Activated CD4-positive, CD25-positive, alpha-beta regulatory T cell (primary cell): ENCODE measurements around the gene GRIN2C.

ENCODE experiments used
- DNase-seq, 4 experiments: peaks; one replicate each; lab custom pipeline; 2025; lab: John Stamatoyannopoulos, UW

The GRIN2C gene

GRCh38 chr17:74848656-74849399 lies 10.9 kb downstream of the GRIN2C start:
- DNase-seq = no peak

DNA sequence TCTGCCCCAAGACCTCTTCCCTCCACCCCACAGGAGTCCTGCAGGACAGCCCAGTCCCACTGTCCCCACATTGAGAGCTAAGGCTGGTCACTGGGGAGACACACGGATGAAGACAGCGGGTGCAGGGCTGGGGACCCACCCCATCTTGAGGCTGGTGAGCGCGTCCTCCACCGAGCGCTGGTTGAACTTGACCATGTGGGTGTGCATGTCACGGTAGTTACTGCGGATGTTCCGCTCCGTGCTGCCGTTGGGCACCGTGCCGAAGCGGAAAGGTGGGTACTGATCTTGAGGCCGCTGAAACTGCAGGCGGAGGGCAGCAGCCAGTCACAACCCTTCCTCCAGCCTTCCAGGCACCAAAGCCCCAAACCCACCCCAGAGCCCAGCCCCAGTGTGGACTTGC lies 13.1 kb downstream of the GRIN2C start:
- no peak for DNase-seq

DNA sequence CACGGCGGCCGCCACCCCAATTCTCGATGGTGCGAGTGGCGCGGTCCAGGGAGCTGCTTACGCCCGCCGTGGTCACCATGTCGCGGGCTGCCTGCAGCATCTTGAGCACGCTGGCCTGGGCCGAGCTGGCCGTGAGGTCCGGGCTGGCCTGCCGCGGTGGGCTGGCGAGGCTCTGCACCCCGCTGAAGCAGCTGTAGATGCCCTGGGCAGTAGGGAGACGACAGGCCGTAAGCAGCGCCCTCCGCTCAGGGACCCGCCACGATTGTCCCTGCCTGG lies 16.4 kb downstream of the GRIN2C start:
- DNase-seq = no peak

DNA sequence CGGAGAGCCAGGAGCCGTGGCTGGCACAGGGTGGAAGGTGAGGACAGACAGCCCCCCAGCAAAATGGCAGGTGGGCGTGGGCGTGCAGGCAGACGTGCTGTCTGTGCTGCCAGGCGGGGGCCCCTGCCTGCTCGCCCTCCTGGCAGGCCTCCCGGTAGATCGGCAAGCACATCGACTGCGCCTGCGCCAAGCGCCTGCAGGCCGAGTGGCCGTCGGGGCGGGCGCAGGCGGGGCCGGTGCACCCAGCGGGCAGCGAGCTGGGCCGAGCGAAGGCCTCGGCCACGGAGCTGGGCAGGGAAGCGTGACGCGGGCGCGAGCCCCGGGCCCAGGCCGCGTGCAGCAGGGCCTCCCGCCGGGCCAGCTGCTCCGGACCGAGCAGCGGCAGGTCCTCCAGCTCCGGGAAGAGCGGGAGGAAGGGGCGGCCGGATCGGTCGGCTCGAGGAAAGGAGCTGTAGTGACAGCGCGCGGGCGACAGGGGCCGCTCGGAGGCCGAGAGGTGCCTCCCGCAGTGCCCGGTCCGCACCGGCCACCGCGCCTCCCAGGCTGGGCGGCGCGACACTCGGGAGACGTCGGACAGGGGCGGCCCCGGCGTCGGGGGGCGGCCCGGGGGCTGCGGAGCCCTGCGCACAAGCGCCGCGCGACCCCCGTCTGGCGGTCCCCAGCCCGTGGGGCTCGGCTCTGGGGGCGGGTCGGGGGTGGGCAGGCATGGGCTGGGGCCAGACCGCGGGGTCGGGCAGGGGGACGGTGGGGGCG lies 16.9 kb downstream of the GRIN2C start:
- no peak for DNase-seq

DNA sequence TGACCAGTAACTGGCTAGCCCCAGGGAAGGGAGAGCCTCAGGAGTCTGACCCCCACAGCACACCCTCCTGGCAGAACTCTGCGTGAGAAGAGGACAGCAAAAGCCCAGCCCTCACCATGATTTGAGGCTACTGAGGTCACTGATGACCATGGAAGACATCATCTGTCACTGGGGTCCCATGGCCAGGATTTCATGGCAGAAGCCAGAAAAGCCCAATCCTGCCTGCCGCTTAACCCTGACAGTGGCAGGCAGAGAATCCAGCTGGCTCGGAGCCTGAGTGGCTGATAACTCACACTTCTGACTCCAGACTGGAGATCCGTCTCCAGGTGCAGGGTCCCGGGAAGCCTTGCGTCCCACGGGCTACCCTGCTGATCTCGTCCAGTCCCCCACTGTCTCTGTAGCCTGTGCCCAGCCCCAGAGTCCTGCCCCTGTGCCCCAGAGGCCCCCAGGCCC lies 17.5 kb downstream of the GRIN2C start:
- no peak for DNase-seq

DNA sequence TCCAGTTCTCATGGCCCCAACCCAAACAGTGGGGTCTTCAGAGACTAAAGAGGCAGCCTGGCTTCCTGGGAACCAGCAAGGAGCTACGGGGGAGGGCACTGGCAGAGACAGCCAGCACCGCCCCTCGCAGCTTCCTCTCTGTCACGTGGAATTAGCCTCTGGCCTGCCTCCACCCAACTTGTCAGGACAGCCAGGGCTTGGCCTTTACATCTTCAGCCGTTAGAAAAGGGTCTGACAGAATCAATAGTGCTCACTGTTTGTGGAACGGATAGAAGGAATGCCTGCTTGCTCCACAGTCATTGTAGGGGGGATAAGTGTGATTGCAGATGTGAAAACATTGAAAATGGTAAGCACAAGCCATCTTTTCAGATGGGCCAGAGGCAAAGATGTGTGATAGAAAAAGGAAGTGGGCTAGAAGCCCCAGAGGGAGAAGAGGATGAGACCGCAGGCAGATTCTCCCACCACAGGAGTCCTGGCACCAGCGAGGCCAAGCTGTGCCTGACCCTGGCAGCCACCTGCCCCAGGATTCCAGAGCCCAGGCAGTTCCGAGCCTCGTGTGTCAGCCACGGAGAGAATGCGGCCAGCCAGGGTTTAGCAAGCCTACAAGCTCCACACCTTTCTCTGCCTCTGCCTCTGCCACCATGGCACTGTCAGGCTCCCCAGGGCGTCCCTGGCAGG lies 18.6 kb downstream of the GRIN2C start:
- DNase-seq = no peak

DNA sequence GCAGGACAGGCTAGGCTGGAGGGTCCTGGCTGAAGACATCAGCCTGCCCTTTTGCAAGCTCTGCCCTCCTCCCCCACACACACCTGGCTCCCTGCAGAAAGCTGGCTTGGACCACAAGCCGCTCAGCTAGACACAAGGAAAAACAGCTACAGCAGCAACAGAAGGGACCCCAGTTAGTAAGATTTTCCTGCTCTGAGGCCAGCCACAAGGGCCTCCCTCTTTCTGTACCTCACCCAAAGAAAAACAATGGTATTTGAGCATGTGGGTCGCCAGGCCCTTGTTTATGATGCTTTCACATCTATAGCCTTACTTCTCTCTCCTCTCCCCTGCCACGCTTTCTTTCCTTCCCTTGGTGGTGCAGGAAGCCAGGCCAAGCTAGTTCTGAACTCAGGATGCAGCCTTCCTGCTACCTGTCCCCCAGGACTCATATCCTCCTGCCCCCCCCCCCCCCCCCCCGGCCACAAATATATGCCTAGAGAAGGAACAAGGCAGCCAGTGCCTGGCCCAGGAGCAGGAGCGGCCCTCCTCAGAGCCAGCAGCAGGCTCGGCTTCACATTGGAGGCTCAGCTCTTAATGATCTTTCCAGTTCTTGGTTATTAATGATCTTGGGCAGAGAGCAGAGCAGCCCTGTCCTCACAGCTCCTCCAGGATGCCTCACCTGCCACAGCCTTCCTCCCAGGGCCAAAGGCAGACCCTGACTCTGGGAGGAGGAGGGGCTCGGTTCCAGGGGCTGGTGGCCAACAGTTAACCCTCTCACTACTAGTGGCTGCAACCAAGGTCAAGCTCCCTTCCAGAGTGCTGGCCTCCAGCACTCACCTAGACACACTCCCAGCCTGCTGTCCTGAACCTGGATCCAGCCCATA lies 19.5 kb downstream of the GRIN2C start:
- DNase-seq = no peak

DNA sequence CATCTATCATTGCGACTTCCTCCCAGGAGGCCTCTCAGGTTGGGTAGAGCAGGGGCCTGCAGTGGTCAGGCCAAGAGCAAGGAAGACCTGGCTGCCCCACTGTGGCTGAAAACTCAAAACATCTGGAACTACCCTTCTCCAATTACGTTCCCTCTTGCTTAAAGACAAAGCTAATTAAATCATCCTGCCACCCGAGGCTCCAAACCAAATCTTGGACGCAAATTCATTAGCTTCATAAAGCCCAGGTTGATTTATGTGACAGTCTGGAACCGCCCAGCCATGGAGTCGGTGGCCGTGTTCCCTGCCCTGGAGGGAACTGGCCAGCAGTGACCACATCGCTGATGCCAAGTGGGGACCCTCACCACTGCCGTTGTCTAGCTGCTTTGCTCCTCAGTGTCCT lies 21.4 kb downstream of the GRIN2C start:
- DNase-seq = no peak

- DNase-seq = no peak
Observed at GRCh38 chr17:74836691-74837467, 22.8 kb downstream of the GRIN2C start.

GRCh38 chr17:74836191-74836590 lies 23.5 kb downstream of the GRIN2C start:
- DNase-seq = no peak

DNA sequence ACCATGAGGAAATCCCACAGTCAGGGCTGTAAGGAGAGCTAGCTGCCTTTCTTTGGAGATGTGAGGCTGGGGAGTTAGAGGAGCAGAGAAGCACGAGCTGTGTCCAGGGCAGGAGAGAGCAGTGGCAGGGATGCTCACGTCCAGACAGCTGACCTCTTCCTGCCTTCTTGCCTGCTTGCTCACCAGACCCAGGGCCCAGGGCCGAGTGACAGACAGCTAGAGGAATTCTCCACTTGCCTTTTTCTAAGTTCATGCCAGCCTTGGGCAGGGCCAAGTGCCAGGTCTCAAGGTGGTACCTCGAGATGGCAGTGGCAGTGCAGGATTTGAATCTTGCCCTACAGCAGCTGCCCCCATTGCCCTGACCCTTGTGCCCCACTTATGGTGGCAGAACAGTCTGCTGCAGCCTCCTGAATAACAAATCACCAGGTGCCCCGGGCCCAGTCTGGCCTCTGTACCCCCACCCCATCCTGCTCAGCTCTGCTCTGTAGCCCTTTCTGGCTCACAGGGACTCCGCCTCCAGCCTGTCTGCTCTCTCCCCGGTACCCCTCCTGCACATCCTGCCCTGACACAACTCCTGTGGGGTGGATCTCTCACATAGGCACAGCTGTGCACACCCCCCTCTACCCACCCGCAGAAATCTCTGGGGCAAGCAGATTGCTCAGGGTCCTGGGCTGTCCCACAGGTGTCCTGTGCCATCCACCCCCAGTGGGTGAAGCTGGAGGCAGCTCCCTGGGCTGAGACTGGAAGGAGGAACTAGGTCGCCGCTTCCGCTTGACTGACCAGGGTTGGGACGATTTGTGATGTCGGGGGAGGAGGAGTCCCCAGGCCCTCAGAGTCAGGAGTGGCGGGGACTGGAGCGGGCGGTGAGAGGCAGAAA lies 25.9 kb downstream of the GRIN2C start:
- DNase-seq = no peak

DNA sequence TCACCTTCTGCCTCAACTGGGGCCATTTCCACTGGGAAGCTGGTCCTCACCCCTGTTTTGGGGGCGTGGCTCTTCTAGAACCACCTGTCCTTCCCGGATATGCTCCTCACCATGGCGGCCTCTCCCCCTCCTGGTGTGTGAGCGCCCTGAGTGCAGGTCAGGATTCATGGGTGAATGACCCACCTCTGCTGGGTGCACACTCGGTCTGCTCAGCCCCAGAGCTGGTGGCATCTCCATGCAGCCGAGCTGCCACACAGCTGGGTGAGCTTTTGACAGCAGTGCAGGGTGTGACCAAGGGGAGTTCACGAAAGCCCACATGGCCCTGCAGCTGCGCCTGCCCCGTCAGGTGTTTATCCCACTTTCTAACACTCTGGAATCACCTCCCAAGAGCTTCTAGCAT lies 27.3 kb downstream of the GRIN2C start:
- DNase-seq = no peak

DNA sequence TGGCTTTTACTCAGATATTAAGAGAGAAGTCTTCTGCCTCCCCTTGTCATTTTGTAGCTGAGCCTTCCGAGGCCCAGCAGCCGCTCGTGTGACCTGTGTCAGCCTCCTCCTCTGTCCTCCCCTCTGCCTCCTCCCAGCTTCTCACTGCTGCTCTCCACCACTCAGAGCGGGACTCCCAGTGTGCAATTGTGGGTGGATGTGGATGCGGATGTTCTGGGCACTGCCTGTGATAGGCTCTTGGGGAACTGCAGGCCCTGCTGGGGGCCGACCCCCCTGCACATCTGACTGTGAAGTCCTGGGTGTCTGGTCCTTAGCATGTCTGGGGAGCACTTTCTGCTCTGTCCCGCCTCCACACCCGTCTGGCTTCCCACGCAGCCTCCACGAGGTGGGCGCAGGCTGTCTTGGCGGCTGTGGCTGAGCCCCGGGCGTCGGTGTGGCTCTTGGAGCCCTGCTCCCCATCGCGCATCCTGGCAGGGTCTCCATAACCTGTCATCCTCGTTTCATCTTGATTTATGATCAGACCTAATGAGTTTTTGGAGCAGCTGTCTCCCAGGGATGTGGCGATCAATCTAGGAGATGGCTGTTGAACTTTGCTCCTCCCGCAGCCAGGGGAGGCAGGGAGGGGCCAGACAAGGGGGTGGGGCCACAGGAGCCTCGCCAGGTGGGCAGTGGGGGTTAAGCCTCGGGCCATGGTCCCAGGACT lies 28.1 kb downstream of the GRIN2C start:
- DNase-seq = no peak

GRCh38 chr17:74830861-74831260 lies 28.8 kb downstream of the GRIN2C start:
- no peak for DNase-seq

- no peak for DNase-seq
Observed at GRCh38 chr17:74827800-74828199, 31.9 kb downstream of the GRIN2C start.

DNA sequence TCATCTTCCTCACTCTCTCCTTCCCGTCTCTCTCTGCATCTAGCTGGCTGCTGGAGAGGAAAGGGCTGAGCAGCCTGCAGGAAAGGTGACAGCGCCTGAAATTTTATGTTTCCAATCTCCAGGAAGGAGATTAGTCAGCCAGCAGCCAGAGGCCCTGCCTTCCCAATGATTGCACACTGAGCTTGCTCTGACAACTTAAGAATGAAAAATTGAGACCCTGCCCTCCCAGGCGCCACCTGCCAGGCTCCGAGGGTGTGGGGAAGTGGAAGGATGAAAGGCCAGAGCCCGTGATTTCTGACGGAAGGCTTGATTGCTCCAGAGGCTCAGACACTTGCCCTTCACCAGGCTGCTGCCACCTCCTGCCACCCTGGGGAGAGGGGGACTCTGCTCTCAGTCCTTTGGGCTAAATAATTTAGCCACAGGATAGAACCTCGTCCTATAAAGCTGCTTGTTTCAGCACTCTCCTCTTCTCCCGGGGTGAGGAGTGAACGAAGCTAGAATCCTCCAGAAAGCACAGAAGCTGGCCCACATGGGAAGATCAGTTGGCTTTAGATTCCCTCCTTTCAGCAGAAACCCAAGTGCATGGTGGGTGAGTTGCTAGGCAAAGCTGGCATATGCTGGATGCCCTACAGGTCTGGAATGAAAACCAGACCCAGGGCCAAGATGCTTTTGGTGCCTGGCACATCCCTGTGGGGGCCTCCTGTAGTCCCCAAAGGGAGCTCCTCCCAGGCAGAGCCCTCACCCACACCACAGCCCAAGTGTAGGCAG lies 33.5 kb downstream of the GRIN2C start:
- no peak for DNase-seq

DNA sequence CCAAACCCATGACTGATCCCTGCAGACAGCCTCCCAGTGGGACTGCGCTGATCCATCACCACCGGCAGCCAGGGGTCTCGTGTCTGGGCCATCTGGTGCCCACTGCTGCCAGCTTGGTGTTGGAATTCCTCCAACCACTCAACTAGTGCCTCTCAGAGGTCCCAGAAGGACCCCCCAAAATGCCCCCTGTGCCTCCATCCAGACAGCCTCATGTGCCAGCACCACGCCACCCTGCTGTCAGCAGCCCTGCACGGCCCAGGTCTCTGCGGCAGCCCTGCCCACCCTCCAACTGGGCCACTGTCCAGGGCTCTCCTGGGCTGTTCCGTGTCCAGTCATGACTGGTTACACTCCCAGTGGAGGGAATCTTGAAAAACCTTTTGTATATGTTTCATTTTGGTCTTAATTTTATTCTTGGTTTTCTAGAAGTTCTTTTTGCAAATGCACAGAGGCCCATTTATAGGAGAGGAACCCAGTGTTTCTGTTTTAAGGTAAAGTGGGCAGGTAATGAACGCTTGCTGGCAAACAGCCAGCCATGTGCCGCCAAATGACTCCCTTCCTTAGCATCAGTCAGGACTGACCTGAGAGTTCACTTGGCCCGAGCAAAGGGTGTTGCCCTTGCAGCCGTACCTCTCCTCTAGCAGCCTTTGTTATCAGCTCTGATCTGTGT lies 34.6 kb downstream of the GRIN2C start:
- DNase-seq = no peak

DNA sequence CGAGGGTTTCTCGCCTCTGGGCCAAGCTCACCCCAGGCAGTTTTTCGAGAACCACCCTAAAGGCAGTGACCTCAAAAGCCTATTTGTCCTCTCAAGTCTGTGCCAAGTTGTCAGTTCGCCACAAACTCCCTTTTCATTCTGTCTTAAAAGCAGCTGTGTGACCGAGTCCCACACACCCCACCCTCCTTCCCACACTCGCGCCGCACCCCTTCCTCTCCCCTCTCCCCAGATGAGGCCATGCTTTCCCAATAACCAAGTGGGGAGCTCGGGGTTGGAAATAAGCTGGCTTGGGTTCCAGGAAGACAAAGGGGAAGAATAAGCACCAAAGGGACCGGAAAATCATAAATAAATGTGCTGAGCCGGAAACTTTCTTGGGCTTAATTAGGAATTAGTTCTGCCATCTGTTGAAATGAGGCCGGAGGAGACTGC lies 36.7 kb downstream of the GRIN2C start:
- DNase-seq = no peak
